Measurements from ENCODE around the gene MED16. TPM values are rescaled to one million over a fixed set of nuclear protein-coding genes. Genes with fewer than 3 reads are reported as not detected.

The MED16 gene
- polyA plus RNA-seq, 2 donors: 33.0 to 46.2 TPM

- H3K36me3 ChIP-seq (ENCODE audit: control insufficient read depth in 2 of 2, insufficient read depth in 2 of 2, low read length in 1 of 2): peaks cover 0 to 2% of the 10 kb centered on the region in 2 donors
- H3K9me3 ChIP-seq (ENCODE audit: control insufficient read depth in 2 of 2, insufficient read depth in 1 of 2, low read depth in 1 of 2, low read length in 1 of 2): no peaks in the 10 kb centered on the region
- peaks cover 2 to 25% of the 10 kb centered on the region in 2 donors for H3K4me1 ChIP-seq (ENCODE audit: control insufficient read depth in 2 of 2, insufficient read depth in 2 of 2, low read length in 1 of 2)
- no peak overlapping the region for H3K27ac ChIP-seq (ENCODE audit: low read depth in 2 of 2, low read length in 1 of 2)
- H3K4me3 ChIP-seq (ENCODE audit: low read depth in 1 of 2, low read length in 2 of 2): no peak overlapping the region
- H3K27me3 ChIP-seq (ENCODE audit: control insufficient read depth in 1 of 2, insufficient read depth in 2 of 2, low read length in 2 of 2): no peaks in the 10 kb centered on the region
- WGBS, 2 donors: 96 to 97% methylated on average over 10 of the region's 10 CpGs
Measured at GRCh38 chr19:936175-936546, 43.2 kb upstream of the MED16 start.

- H3K36me3 ChIP-seq (ENCODE audit: control insufficient read depth in 2 of 2, insufficient read depth in 2 of 2, low read length in 1 of 2): peaks cover 0 to 2% of the 10 kb centered on the region in 2 donors
Measured at GRCh38 chr19:934865-935479, 42.0 kb upstream of the MED16 start.

GRCh38 chr19:934197-934840, 41.3 kb upstream of the MED16 start:
- H3K27ac ChIP-seq (ENCODE audit: low read depth in 2 of 2, low read length in 1 of 2): peak overlapping the region; percentile 21 to 28
- WGBS, 2 donors: 76 to 79% methylated on average over 29 of the region's 29 CpGs
- H3K9me3 ChIP-seq (ENCODE audit: control insufficient read depth in 2 of 2, insufficient read depth in 1 of 2, low read depth in 1 of 2, low read length in 1 of 2): no peaks in the 10 kb centered on the region
- H3K4me3 ChIP-seq (ENCODE audit: low read depth in 1 of 2, low read length in 2 of 2): no peak overlapping the region
- H3K36me3 ChIP-seq (ENCODE audit: control insufficient read depth in 2 of 2, insufficient read depth in 2 of 2, low read length in 1 of 2): peaks cover 0 to 6% of the 10 kb centered on the region in 2 donors
- H3K27me3 ChIP-seq (ENCODE audit: control insufficient read depth in 1 of 2, insufficient read depth in 2 of 2, low read length in 2 of 2): no peaks in the 10 kb centered on the region
- peaks cover 0 to 20% of the 10 kb centered on the region in 2 donors for H3K4me1 ChIP-seq (ENCODE audit: control insufficient read depth in 2 of 2, insufficient read depth in 2 of 2, low read length in 1 of 2)

More at GRCh38 chr19:934865-935479, 42.0 kb upstream of the MED16 start:
- Histone ChIP-seq H3K27me3 (ENCODE audit: control insufficient read depth in 1 of 2, insufficient read depth in 2 of 2, low read length in 2 of 2) (no peaks in the 10 kb centered on the region), H3K27ac (ENCODE audit: low read depth in 2 of 2, low read length in 1 of 2) (peak overlapping the region; percentile 28 to 38), H3K4me1 (ENCODE audit: control insufficient read depth in 2 of 2, insufficient read depth in 2 of 2, low read length in 1 of 2) (peaks cover 0 to 20% of the 10 kb centered on the region in 2 donors), H3K4me3 (ENCODE audit: low read depth in 1 of 2, low read length in 2 of 2) (no peak overlapping the region), H3K9me3 (ENCODE audit: control insufficient read depth in 2 of 2, insufficient read depth in 1 of 2, low read depth in 1 of 2, low read length in 1 of 2) (no peaks in the 10 kb centered on the region)
- WGBS, 2 donors: 16 to 29% methylated on average over 31 of the region's 31 CpGs

- no peaks in the 10 kb centered on the region for H3K9me3 ChIP-seq (ENCODE audit: control insufficient read depth in 2 of 2, insufficient read depth in 1 of 2, low read depth in 1 of 2, low read length in 1 of 2)
- WGBS, 2 donors: 45 to 53% methylated on average over 12 to 14 of the region's 14 CpGs
- H3K36me3 ChIP-seq (ENCODE audit: control insufficient read depth in 2 of 2, insufficient read depth in 2 of 2, low read length in 1 of 2): peaks cover 0 to 6% of the 10 kb centered on the region in 2 donors
- H3K4me3 ChIP-seq (ENCODE audit: low read depth in 1 of 2, low read length in 2 of 2): no peak overlapping the region
- H3K27ac ChIP-seq (ENCODE audit: low read depth in 2 of 2, low read length in 1 of 2): no peak overlapping the region
- no peaks in the 10 kb centered on the region for H3K27me3 ChIP-seq (ENCODE audit: control insufficient read depth in 1 of 2, insufficient read depth in 2 of 2, low read length in 2 of 2)
- peaks cover 0 to 18% of the 10 kb centered on the region in 2 donors for H3K4me1 ChIP-seq (ENCODE audit: control insufficient read depth in 2 of 2, insufficient read depth in 2 of 2, low read length in 1 of 2)
Measured at GRCh38 chr19:933553-933882, 40.5 kb upstream of the MED16 start.

GRCh38 chr19:932648-933552, 39.9 kb upstream of the MED16 start:
- Histone ChIP-seq H3K27ac (ENCODE audit: low read depth in 2 of 2, low read length in 1 of 2) (peak overlapping the region in 1 of 2 donors; percentile 24), H3K9me3 (ENCODE audit: control insufficient read depth in 2 of 2, insufficient read depth in 1 of 2, low read depth in 1 of 2, low read length in 1 of 2) (no peaks in the 10 kb centered on the region), H3K27me3 (ENCODE audit: control insufficient read depth in 1 of 2, insufficient read depth in 2 of 2, low read length in 2 of 2) (no peaks in the 10 kb centered on the region), H3K4me3 (ENCODE audit: low read depth in 1 of 2, low read length in 2 of 2) (no peak overlapping the region), H3K4me1 (ENCODE audit: control insufficient read depth in 2 of 2, insufficient read depth in 2 of 2, low read length in 1 of 2) (peaks cover 0 to 18% of the 10 kb centered on the region in 2 donors), H3K36me3 (ENCODE audit: control insufficient read depth in 2 of 2, insufficient read depth in 2 of 2, low read length in 1 of 2) (peaks cover 0 to 4% of the 10 kb centered on the region in 2 donors)
- 44 to 45% methylated on average over 50 to 54 of the region's 54 CpGs for WGBS, 2 donors

DNA sequence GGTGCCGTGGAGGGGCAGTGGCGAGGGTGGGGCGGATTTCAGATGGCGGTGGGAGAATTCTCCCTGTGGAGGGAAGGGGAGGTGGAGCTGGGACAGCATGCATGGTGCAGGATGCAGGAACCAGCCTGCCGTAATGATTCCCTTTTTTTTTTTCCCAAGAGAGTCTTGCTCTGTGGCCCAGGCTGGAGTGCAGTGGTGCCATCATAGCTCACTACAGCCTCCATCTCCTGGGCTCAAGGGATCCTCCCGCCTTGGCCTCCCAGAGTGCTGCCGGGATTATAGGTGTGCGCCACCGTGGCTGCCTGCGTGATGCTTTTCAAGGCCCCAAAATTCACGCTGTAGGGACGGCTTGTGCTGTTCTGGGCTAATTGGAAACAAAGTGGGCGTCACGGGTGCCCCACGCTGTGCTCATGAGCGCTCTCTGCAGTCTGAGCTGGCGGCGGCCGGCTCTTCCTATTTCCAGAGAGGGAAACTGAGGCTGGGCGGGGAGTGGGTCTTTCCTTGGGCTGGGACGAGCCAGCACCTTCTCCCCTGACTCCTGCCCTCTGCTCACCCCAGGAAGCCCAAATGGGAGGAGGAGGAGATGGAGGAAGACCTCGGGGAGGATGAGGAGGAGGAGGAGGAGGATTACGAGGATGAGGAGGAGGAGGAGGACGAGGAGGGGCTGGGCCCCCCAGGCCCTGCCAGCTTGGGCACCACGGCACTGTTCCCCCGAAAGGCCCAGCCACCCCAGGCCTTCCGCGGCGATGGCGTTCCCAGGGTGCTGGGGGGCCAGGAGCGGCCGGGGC, 39.1 kb upstream of the MED16 start:
- Histone ChIP-seq H3K36me3 (ENCODE audit: control insufficient read depth in 2 of 2, insufficient read depth in 2 of 2, low read length in 1 of 2) (peaks cover 0 to 4% of the 10 kb centered on the region in 2 donors), H3K9me3 (ENCODE audit: control insufficient read depth in 2 of 2, insufficient read depth in 1 of 2, low read depth in 1 of 2, low read length in 1 of 2) (no peaks in the 10 kb centered on the region), H3K4me3 (ENCODE audit: low read depth in 1 of 2, low read length in 2 of 2) (no peak overlapping the region), H3K27ac (ENCODE audit: low read depth in 2 of 2, low read length in 1 of 2) (no peak overlapping the region), H3K4me1 (ENCODE audit: control insufficient read depth in 2 of 2, insufficient read depth in 2 of 2, low read length in 1 of 2) (peaks cover 0 to 18% of the 10 kb centered on the region in 2 donors), H3K27me3 (ENCODE audit: control insufficient read depth in 1 of 2, insufficient read depth in 2 of 2, low read length in 2 of 2) (no peaks in the 10 kb centered on the region)
- 86 to 90% methylated on average over 29 to 32 of the region's 32 CpGs for WGBS, 2 donors

DNA sequence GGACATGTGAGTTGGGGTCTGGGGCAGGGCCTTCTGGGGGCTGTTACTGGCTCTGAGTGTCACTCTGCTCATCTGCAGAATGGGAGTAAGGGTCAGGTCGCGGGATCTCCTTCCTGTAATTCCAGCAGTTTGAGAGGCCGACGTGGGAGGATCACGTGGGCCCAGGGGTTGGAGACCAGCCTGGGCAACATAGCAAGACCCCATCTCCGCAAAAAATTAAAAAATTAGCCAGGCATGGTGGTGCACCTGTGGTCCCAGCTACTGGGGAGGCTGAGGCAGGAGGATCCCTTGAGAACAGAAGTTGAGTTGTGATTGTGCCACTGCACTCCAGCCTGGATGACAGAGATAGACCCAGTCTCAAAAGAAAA, 36.9 kb upstream of the MED16 start:
- H3K4me1 ChIP-seq (ENCODE audit: control insufficient read depth in 2 of 2, insufficient read depth in 2 of 2, low read length in 1 of 2): peaks cover under 1 to 15% of the 10 kb centered on the region in 2 donors
- H3K27me3 ChIP-seq (ENCODE audit: control insufficient read depth in 1 of 2, insufficient read depth in 2 of 2, low read length in 2 of 2): no peaks in the 10 kb centered on the region
- 96% methylated on average over 6 of the region's 6 CpGs for WGBS, 2 donors
- H3K36me3 ChIP-seq (ENCODE audit: control insufficient read depth in 2 of 2, insufficient read depth in 2 of 2, low read length in 1 of 2): peaks cover 0 to 4% of the 10 kb centered on the region in 2 donors
- H3K27ac ChIP-seq (ENCODE audit: low read depth in 2 of 2, low read length in 1 of 2): no peak overlapping the region
- no peaks in the 10 kb centered on the region for H3K9me3 ChIP-seq (ENCODE audit: control insufficient read depth in 2 of 2, insufficient read depth in 1 of 2, low read depth in 1 of 2, low read length in 1 of 2)
- H3K4me3 ChIP-seq (ENCODE audit: low read depth in 1 of 2, low read length in 2 of 2): no peak overlapping the region

DNA sequence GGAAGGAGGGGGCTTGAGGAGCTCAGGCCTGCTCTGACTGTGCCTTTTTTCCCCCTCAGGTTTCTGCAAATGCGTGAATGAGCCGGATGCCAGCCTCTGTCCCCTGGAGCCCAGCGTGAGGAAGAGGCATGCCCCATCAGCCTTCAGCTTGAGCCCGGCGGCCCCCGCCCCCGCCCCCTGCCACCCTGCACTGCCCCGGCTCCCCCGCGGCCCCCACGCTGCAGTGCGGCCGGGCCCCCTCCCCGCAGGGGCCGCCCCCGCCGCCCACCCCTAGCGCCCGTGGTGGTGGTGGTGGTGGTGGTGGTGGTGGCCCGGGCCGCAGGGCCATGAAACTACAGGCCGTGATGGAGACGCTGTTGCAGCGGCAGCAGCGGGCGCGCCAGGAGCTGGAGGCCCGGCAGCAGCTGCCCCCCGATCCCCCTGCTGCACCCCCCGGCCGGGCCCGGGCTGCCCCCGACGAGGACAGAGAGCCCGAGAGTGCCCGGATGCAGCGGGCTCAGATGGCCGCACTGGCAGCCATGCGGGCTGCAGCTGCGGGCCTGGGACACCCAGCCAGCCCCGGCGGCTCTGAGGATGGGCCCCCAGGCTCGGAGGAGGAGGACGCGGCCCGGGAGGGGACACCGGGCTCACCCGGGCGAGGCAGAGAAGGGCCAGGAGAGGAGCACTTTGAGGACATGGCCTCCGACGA, 36.4 kb upstream of the MED16 start:
- Histone ChIP-seq H3K4me1 (ENCODE audit: control insufficient read depth in 2 of 2, insufficient read depth in 2 of 2, low read length in 1 of 2) (peaks cover 3 to 19% of the 10 kb centered on the region in 2 donors), H3K27ac (ENCODE audit: low read depth in 2 of 2, low read length in 1 of 2) (no peak overlapping the region), H3K36me3 (ENCODE audit: control insufficient read depth in 2 of 2, insufficient read depth in 2 of 2, low read length in 1 of 2) (peaks cover 0 to 4% of the 10 kb centered on the region in 2 donors), H3K27me3 (ENCODE audit: control insufficient read depth in 1 of 2, insufficient read depth in 2 of 2, low read length in 2 of 2) (no peaks in the 10 kb centered on the region), H3K9me3 (ENCODE audit: control insufficient read depth in 2 of 2, insufficient read depth in 1 of 2, low read depth in 1 of 2, low read length in 1 of 2) (no peaks in the 10 kb centered on the region), H3K4me3 (ENCODE audit: low read depth in 1 of 2, low read length in 2 of 2) (no peak overlapping the region)
- WGBS, 2 donors: 94% methylated on average over 48 to 51 of the region's 51 CpGs

Data from esophagus (tissue), 2 donors.